Measurements from ENCODE around the gene GREB1L.

DNA sequence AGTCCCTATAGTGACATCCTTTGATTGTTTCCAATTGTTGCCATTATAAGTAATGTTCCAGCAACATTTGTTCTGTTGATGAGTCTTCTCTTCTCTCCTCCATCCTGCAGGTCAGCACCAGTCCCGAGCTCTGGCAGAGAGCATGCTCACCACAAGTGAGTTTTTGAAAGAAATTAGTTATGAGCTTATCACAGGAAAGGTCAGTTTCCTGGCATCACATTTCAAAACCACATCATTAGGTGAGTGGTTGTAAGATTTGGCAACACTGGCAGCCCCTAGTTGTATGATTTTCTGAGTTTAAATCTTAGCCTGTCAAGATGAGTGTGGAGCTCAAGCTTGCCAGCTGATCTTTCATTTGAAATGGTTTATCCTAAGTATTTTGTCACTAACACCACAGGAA, 208.9 kb downstream of the GREB1L start:
- TF ChIP-seq, protein P1, sequence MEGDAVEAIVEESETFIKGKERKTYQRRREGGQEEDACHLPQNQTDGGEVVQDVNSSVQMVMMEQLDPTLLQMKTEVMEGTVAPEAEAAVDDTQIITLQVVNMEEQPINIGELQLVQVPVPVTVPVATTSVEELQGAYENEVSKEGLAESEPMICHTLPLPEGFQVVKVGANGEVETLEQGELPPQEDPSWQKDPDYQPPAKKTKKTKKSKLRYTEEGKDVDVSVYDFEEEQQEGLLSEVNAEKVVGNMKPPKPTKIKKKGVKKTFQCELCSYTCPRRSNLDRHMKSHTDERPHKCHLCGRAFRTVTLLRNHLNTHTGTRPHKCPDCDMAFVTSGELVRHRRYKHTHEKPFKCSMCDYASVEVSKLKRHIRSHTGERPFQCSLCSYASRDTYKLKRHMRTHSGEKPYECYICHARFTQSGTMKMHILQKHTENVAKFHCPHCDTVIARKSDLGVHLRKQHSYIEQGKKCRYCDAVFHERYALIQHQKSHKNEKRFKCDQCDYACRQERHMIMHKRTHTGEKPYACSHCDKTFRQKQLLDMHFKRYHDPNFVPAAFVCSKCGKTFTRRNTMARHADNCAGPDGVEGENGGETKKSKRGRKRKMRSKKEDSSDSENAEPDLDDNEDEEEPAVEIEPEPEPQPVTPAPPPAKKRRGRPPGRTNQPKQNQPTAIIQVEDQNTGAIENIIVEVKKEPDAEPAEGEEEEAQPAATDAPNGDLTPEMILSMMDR (IDR thresholded peaks at IDR 0.05): no peak
- TF ChIP-seq POLR2A (IDR thresholded peaks at IDR 0.05): no peak

Data from adrenal gland (tissue), 5 donors.